K562 (cell line): ENCODE data around the gene CFAP20. TPM values are rescaled to one million over a fixed set of nuclear protein-coding genes. Genes with fewer than 3 reads are reported as not detected.

Experiments used
- CEBPG ChIP-seq, 3 experiments: fragments of 200-800 bp in 1 of 3; sonication (Bioruptor generic) in 1 of 3; sonication (generic) in 1 of 3; formaldehyde crosslinking in 1 of 3; IDR thresholded peaks in 2 of 3; conservative IDR thresholded peaks in 1 of 3; 2 replicates each; pipeline versions ENCODE4 v1.6.1 to v1.8.0; 2016 to 2022; ENCODE audit warnings: missing compliant biosample characterization in 2 of 3, missing genetic modification characterization in 2 of 3, mild to moderate bottlenecking in 1 of 3, missing genetic modification reagents in 1 of 3
- CHCHD3 ChIP-seq: fragments of 250-450 bp; sonication (Bioruptor Pico); IDR thresholded peaks from 2 replicates; pipeline ENCODE4 v2.1.2; 2022; ENCODE audit warnings: mild to moderate bottlenecking
- DACH1 ChIP-seq: fragments of 450-650 bp; IDR thresholded peaks from 2 replicates; pipeline ENCODE4 v1.6.1; 2018; ENCODE audit not compliant: partially characterized antibody
- FOS ChIP-seq: IDR thresholded peaks from 3 replicates; pipeline ENCODE4 v1.6.1; 2011; ENCODE audit not compliant: insufficient read length; ENCODE audit errors: extremely low read depth
- GTF2F1 ChIP-seq: IDR thresholded peaks from 2 replicates; pipeline ENCODE4 v1.6.1; 2011; ENCODE audit warnings: low read depth, low read length, improper control_type of control experiment
- POU5F1 ChIP-seq: fragments of 150-350 bp; IDR thresholded peaks from 2 replicates; pipeline ENCODE4 v1.6.1; 2014; ENCODE audit warnings: borderline replicate concordance, low read length, low read depth, mild to moderate bottlenecking; ENCODE audit not compliant: partially characterized antibody
- ZNF134 ChIP-seq: fragments of 250-450 bp; sonication (Bioruptor Pico); conservative IDR thresholded peaks from 2 replicates; pipeline ENCODE4 v1.4.0; 2020
- ZNF444 ChIP-seq: fragments of 250-450 bp; sonication (Bioruptor Pico); IDR thresholded peaks from 2 replicates; pipeline ENCODE4 v1.4.0; 2020; ENCODE audit warnings: mild to moderate bottlenecking, moderate library complexity
- ZNF57 ChIP-seq: fragments of 450-650 bp; formaldehyde crosslinking; IDR thresholded peaks from 2 replicates; pipeline ENCODE4 v1.4.0; 2020; ENCODE audit warnings: mild to moderate bottlenecking, moderate library complexity
- ZNF668 ChIP-seq: fragments of 250-450 bp; sonication (Bioruptor Pico); IDR thresholded peaks from 2 replicates; pipeline ENCODE4 v1.8.0; 2022; ENCODE audit warnings: mild to moderate bottlenecking, inconsistent platforms
- ZNF780A ChIP-seq: fragments of 250-450 bp; sonication (Bioruptor Pico); IDR thresholded peaks from 2 replicates; pipeline ENCODE4 v1.5.0; 2021; ENCODE audit warnings: mild to moderate bottlenecking
- ZNF830 ChIP-seq: fragments of 250-450 bp; sonication (Bioruptor Pico); IDR thresholded peaks from 2 replicates; pipeline ENCODE4 v1.5.0; 2021; ENCODE audit warnings: mild to moderate bottlenecking
- polyA plus RNA-seq, 8 experiments: library from polyadenylated mRNA; depleted of rRNA in 4 of 8; stranded (reverse) in 5 of 8; unstranded in 3 of 8; fragments of >200 nt; fragmentation: Nextera tagmentation in 2 of 8; fragmentation: Illumina TruSeq in 1 of 8; extraction: Ambion mirVana in 2 of 8; extraction: Trizol in 1 of 8; gene quantifications; 2 replicates each; pipeline versions ENCODE4 v1.2.1 to v1.2.3, GENCODE V29; 2011 to 2014; ENCODE audit warnings: inconsistent platforms in 1 of 8, missing spikeins in 1 of 8
- total RNA-seq, 7 experiments: library from RNA; depleted of rRNA in 6 of 7; stranded (reverse); fragments of >200 nt in 6 of 7; fragmentation: Illumina TruSeq in 2 of 7; extraction: Trizol in 2 of 7; gene quantifications; 2 replicates each; pipeline versions ENCODE4 v1.2.1 to v1.2.3, GENCODE V29; 2011 to 2021; ENCODE audit warnings: low replicate concordance in 1 of 7
- TF ChIP-seq, protein P1 (sequence below), 2 experiments: fragments of 450-650 bp; IDR thresholded peaks; 2 replicates each; pipeline ENCODE4 v1.6.1; 2018; ENCODE audit warnings: mild to moderate bottlenecking in 2 of 2, low read depth in 1 of 2; ENCODE audit not compliant: partially characterized antibody in 2 of 2
- TF ChIP-seq, protein P2 (sequence below): sonication (generic); formaldehyde crosslinking; IDR thresholded peaks from 2 replicates; pipeline ENCODE4 v1.8.0; 2022; ENCODE audit warnings: missing genetic modification reagents, mild to moderate bottlenecking, borderline replicate concordance
- TF ChIP-seq, protein P3 (sequence below): fragments of 250-450 bp; sonication (Bioruptor Pico); IDR thresholded peaks from 2 replicates; pipeline ENCODE4 v1.8.0; 2021; ENCODE audit warnings: moderate library complexity, mild to moderate bottlenecking, inconsistent platforms

The CFAP20 gene
- total and polyA plus RNA-seq, 9 of the 15 experiments (the other 6 are each of a cell fraction or from before 2014, with no cell fraction given) = 20.5 to 90.5 (median 75.3) TPM

DNA sequence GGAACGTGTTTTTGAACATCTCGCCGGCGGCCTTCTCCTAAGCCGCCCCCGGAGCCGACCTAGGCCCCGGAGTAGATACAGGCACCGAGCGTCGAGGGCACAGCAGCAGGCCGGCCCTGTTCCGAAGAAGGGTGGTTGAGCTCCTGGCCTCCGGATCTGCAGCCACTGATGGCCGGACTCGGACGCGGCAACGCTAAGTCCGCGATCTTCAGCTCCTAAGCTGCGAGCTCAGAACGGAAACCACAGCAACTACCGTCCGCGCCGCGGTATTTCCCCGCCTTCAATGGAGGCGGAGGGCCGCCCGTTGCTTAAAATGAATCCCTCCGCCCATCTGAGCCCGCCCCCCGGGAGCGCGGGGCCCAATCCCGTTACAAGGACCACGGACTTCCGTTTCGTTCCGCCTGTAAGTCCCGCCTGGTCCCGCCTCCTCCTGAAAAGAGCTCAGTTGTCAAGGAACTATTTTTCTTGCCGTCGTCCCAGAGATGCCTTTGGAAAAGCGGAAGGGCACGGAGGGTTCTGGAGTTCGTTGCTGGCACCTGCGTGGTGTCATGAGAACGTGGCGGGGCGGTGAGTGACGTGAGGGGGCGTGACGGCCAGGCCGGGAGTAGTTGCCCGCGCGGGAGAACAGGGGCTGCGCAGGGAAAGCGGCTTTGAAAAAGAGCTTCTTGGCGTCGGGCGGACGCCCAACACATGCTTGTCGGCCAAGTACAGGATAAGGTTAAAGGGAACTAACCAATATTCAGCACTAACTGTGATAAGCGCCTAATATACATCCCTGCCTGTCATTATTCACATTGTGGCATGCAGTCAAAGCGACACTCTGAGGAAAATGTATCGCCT lies at the start of gene CFAP20 (continued):
- TF ChIP-seq, protein P1, sequence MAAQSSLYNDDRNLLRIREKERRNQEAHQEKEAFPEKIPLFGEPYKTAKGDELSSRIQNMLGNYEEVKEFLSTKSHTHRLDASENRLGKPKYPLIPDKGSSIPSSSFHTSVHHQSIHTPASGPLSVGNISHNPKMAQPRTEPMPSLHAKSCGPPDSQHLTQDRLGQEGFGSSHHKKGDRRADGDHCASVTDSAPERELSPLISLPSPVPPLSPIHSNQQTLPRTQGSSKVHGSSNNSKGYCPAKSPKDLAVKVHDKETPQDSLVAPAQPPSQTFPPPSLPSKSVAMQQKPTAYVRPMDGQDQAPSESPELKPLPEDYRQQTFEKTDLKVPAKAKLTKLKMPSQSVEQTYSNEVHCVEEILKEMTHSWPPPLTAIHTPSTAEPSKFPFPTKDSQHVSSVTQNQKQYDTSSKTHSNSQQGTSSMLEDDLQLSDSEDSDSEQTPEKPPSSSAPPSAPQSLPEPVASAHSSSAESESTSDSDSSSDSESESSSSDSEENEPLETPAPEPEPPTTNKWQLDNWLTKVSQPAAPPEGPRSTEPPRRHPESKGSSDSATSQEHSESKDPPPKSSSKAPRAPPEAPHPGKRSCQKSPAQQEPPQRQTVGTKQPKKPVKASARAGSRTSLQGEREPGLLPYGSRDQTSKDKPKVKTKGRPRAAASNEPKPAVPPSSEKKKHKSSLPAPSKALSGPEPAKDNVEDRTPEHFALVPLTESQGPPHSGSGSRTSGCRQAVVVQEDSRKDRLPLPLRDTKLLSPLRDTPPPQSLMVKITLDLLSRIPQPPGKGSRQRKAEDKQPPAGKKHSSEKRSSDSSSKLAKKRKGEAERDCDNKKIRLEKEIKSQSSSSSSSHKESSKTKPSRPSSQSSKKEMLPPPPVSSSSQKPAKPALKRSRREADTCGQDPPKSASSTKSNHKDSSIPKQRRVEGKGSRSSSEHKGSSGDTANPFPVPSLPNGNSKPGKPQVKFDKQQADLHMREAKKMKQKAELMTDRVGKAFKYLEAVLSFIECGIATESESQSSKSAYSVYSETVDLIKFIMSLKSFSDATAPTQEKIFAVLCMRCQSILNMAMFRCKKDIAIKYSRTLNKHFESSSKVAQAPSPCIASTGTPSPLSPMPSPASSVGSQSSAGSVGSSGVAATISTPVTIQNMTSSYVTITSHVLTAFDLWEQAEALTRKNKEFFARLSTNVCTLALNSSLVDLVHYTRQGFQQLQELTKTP (IDR thresholded peaks at IDR 0.05; ENCODE audit: low read depth in 1 of 2, partially characterized antibody in 2 of 2) = peak in 1 of 2 experiments; percentile 74
- TF ChIP-seq DACH1 (no peak), ZNF134 (CRISPR knock-in tag) (no peak), ZNF57 (CRISPR knock-in tag) (no peak), CEBPG (CRISPR knock-in tag; IDR thresholded peaks at IDR 0.05) (peak; percentile 43; the same call in 1 of the 2 replicates), CEBPG (tag; conservative IDR thresholded peaks at IDR 0.05 in 1 of 2, IDR thresholded peaks at IDR 0.05 in 1 of 2) (peak in 1 of 2 experiments; percentile 36; a peak in 1 of 4 replicates), GTF2F1 (peak; percentile 68), CHCHD3 (CRISPR knock-in tag) (no peak), FOS (peak; percentile 67), ZNF830 (CRISPR knock-in tag) (0 out of 2 replicates have a peak, but pooled peaks have one; percentile 36), ZNF444 (CRISPR knock-in tag) (no peak), ZNF668 (CRISPR knock-in tag) (no peak), ZNF780A (no peak), POU5F1 (no peak)
- TF ChIP-seq, protein P2, sequence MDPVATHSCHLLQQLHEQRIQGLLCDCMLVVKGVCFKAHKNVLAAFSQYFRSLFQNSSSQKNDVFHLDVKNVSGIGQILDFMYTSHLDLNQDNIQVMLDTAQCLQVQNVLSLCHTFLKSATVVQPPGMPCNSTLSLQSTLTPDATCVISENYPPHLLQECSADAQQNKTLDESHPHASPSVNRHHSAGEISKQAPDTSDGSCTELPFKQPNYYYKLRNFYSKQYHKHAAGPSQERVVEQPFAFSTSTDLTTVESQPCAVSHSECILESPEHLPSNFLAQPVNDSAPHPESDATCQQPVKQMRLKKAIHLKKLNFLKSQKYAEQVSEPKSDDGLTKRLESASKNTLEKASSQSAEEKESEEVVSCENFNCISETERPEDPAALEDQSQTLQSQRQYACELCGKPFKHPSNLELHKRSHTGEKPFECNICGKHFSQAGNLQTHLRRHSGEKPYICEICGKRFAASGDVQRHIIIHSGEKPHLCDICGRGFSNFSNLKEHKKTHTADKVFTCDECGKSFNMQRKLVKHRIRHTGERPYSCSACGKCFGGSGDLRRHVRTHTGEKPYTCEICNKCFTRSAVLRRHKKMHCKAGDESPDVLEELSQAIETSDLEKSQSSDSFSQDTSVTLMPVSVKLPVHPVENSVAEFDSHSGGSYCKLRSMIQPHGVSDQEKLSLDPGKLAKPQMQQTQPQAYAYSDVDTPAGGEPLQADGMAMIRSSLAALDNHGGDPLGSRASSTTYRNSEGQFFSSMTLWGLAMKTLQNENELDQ (CRISPR knock-in tag) = no peak
- TF ChIP-seq, protein P3, sequence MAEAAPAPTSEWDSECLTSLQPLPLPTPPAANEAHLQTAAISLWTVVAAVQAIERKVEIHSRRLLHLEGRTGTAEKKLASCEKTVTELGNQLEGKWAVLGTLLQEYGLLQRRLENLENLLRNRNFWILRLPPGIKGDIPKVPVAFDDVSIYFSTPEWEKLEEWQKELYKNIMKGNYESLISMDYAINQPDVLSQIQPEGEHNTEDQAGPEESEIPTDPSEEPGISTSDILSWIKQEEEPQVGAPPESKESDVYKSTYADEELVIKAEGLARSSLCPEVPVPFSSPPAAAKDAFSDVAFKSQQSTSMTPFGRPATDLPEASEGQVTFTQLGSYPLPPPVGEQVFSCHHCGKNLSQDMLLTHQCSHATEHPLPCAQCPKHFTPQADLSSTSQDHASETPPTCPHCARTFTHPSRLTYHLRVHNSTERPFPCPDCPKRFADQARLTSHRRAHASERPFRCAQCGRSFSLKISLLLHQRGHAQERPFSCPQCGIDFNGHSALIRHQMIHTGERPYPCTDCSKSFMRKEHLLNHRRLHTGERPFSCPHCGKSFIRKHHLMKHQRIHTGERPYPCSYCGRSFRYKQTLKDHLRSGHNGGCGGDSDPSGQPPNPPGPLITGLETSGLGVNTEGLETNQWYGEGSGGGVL = no peak
